ENCODE measurements around the gene CTTN. TPM values are rescaled to one million over a fixed set of nuclear protein-coding genes. Genes with fewer than 3 reads are reported as not detected.
"Not testable (repeated sequence)": the region's sequence is repeated elsewhere in the genome, so short reads cannot be mapped to it uniquely, and the experiment has no call there.

The CTTN gene
- total RNA-seq, 2 experiments from 2014 or later, result 40.9 to 41.1 TPM

DNA sequence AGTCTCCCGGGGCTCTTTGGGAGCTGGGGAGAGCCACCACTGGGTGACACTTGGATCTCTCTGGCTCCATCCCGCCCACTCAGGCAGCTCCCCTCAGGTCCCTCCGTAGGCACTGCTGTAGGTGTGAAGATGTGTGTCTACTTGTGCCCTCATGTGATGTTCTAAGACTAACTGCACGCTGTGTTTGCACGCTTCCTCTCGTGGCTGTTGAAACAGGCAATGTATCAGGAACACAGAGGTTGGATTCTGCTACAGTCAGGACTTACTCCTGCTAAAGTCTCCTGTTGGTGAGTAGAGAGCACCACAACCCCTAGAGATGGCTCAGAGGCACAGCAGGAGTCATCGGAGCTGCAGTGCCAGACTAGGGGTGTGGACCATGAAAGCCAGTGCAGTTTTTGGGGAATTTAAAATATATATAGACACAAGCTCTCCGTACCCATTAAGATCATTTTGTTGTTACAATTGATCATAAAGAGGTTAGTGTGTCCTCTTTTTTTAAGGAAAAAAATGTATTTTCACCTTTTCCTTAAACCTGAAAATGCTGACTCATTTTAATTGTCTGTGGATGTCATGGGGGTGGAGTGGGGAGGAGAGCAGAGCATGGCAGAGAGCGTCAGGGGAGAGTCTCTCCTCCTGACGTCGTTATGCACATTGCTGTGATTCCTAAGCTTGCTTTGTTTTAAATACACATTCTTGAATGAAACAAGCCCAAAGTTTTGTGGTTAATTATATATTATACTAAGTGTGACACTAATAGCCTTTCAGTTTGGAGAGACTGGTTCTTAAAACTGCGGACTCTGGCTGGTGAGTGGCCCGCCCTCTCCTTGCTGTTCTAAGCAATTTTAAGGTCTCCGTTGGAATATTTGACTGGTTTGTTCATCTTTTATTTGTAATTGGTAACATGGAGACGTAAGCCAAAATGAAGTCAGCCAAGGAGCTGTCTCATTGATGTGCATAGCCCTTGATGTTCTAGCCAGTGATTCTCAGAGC, 16.2 kb upstream of the CTTN start:
- Mint-ChIP-seq H3K4me1 (no peaks in the 10 kb centered on the region), H3K4me3 (no peak overlapping the region), H3K27me3 (no peaks in the 10 kb centered on the region), H3K9me3 (ENCODE audit: low read depth) (no peaks in the 10 kb centered on the region), H3K27ac (peak overlapping the region; percentile 6), H3K36me3 (ENCODE audit: low read depth) (peaks cover 34% of the 10 kb centered on the region)
- ChIA-PET CTCF (no interaction called here), POLR2A (no interaction called here)
- intact Hi-C loops (cut with DNase I, micrococcal nuclease), result no loop called here
- DNase-seq, result no peak
- ATAC-seq, result no peak

DNA sequence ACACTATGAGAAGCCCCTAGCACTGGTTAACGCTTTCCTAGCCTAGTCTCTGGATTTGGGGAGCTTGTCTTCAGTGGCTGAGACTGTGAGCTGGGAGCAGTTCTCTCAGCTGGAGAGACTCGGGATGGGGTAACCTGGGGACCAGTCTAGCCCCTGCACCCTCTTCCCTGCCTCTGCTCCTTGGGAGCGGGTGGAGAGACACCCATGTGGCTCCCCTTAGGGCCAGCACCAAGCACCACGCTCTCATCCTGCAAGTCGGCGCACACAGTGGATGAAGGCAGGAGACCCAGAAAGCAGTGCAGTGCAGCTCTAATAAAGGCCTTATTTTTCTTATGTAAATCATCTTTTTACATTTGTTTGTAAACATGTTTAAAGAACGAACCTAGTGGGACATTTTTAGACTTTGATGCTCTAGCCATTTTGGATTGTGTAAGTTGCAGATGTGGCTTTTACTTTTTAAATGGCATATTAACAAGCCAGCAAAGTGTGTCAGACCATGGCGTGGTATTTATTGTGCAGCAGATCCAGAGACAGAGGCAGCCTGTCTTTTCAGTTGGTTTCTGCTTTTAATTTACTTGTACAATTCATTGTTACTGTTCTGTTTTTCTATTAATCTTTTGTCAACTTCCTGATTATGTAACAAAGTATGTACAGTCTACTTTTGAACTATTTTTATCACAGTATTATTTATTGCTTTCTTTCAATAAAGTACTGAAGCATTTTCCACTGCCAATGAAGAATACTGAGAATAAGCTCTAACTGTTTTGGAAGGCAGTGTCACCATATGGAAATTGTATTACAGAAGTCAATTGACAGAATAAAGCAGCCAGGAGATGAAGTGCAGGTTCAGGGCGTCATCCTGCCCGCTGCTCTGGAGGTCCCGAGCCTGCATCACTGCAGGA, 14.4 kb upstream of the CTTN start:
- no peak overlapping the region for H3K27ac Mint-ChIP-seq
- DNase-seq (no peak), ATAC-seq (no peak)
- H3K9me3 Mint-ChIP-seq (ENCODE audit: low read depth), result no peaks in the 10 kb centered on the region
- ChIA-PET CTCF (no interaction called here), POLR2A (interaction anchor here (0.6 kb wide), 1 partner anchor 13 kb away, joined by 3 read pairs; no protein-coding TSS in a partner anchor)
- H3K4me1 Mint-ChIP-seq, result no peaks in the 10 kb centered on the region
- H3K36me3 Mint-ChIP-seq (ENCODE audit: low read depth), result peaks cover 25% of the 10 kb centered on the region
- no peaks in the 10 kb centered on the region for H3K27me3 Mint-ChIP-seq
- intact Hi-C loops (cut with DNase I, micrococcal nuclease), result no loop called here
- no peak overlapping the region for H3K4me3 Mint-ChIP-seq

- peaks cover 24% of the 10 kb centered on the region for H3K36me3 Mint-ChIP-seq (ENCODE audit: low read depth)
- CTCF ChIA-PET, result no interaction called here
- intact Hi-C loops (cut with DNase I, micrococcal nuclease), result no loop called here
These were observed 13.7 kb upstream of the CTTN start for GRCh38 chr11:70384566-70385152.

DNA sequence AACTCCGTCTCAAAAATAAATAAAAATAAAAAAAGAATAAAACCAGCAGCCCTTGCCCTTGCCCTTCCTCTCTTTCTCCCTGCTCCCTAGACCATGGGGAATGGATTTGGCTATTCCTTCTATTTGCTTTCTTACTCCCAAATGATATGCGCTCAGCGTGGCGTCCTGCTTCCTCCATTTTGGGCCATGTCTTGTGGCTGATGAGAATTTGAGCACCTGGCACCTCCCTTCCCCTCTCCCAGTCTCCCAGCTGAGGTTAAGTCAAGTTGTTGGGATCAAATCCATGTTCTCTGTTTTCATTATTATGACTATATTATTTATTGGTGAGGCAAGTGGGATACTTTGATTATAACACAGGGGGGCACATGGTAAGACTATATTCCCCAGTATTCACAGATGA, 10.8 kb upstream of the CTTN start:
- no peak overlapping the region for H3K4me3 Mint-ChIP-seq
- no peaks in the 10 kb centered on the region for H3K9me3 Mint-ChIP-seq (ENCODE audit: low read depth)
- H3K27ac Mint-ChIP-seq, result no peak overlapping the region

More at GRCh38 chr11:70384566-70385152, 13.7 kb upstream of the CTTN start:
- H3K9me3 Mint-ChIP-seq (ENCODE audit: low read depth), result no peaks in the 10 kb centered on the region
- no peak overlapping the region for H3K27ac Mint-ChIP-seq
- ATAC-seq (no peak), DNase-seq (no peak)
- H3K27me3 Mint-ChIP-seq, result no peaks in the 10 kb centered on the region
- POLR2A ChIA-PET, result no interaction called here
- H3K4me1 Mint-ChIP-seq, result no peaks in the 10 kb centered on the region
- no peak overlapping the region for H3K4me3 Mint-ChIP-seq

DNA sequence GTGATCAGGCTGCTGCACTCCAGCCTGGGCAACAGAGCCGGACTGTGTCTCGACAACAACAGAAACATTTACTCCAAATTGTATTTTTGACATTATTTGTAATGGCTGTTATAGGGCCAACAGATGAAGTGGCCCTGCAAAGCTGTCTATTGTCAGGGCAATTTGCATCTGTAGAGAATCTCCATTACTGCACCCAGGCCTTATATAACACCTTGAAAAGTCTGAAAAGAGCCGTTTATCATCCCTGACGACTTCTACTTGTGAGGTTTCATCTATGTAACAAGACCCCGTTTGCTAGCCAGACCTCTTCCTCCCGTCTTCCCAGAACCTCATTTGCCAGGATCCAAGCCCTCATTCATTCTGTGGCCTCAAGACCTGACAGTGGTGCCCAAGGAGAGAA, 9.1 kb upstream of the CTTN start:
- Mint-ChIP-seq H3K27ac (no peak overlapping the region), H3K4me3 (no peak overlapping the region), H3K27me3 (peaks cover 5% of the 10 kb centered on the region), H3K36me3 (ENCODE audit: low read depth) (peaks cover 20% of the 10 kb centered on the region), H3K9me3 (ENCODE audit: low read depth) (no peaks in the 10 kb centered on the region), H3K4me1 (no peaks in the 10 kb centered on the region)
- intact Hi-C loops (cut with DNase I, micrococcal nuclease), result no loop called here
- ATAC-seq (no peak), DNase-seq (no peak)
- POLR2A ChIA-PET, result no interaction called here
- CTCF ChIA-PET, result no interaction called here

More for the DNA sequence above, 10.8 kb upstream of the CTTN start:
- POLR2A ChIA-PET, result interaction anchor here (0.7 kb wide), 1 partner anchor 103 kb away, joined by 4 read pairs; no protein-coding TSS in a partner anchor
- peaks cover 18% of the 10 kb centered on the region for H3K36me3 Mint-ChIP-seq (ENCODE audit: low read depth)
- DNase-seq (no peak), ATAC-seq (no peak)
- no peaks in the 10 kb centered on the region for H3K4me1 Mint-ChIP-seq
- CTCF ChIA-PET, result no interaction called here
- intact Hi-C loops (cut with DNase I, micrococcal nuclease), result no loop called here
- H3K27me3 Mint-ChIP-seq, result no peaks in the 10 kb centered on the region

DNA sequence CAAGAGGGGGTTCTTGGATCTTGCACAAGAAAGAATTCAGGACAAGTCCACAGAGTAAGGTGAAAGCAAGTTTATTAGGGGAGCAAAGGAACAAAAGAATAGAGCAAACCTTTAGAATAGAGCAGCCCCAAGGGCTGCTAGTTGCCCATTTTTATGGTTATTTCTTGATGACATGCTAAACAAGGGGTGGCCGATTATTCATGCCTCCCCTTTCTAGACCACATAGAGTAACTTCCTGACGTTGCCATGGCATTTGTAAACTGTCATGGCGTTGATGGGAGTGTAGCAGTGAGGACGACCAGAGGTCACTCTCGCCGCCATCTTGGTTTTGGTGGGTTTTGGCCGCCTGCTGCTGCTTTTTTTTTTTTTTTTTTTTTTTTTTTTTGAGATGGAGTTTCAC, 7.4 kb upstream of the CTTN start:
- H3K4me3 Mint-ChIP-seq; H3K27ac Mint-ChIP-seq; DNase-seq; POLR2A ChIA-PET; H3K4me1 Mint-ChIP-seq; H3K9me3 Mint-ChIP-seq (ENCODE audit: low read depth); CTCF ChIA-PET; ATAC-seq; H3K27me3 Mint-ChIP-seq: not testable (repeated sequence)
- intact Hi-C loops (cut with DNase I, micrococcal nuclease), result loop anchor here in 1 of 2 experiments (10.0 kb wide), 1 partner anchor 1064 kb away; the partner anchor contains the start of gene NADSYN1
- H3K36me3 Mint-ChIP-seq (ENCODE audit: low read depth), result peaks cover 17% of the 10 kb centered on the region

- intact Hi-C loops (cut with DNase I, micrococcal nuclease), result loop anchor here in 1 of 2 experiments (10.0 kb wide), 1 partner anchor 1060 kb away; the partner anchor contains the start of gene NADSYN1
- no peaks in the 10 kb centered on the region for H3K9me3 Mint-ChIP-seq (ENCODE audit: low read depth)
- H3K27me3 Mint-ChIP-seq, result peaks cover 14% of the 10 kb centered on the region
- H3K27ac Mint-ChIP-seq, result no peak overlapping the region
- DNase-seq, result no peak
- ChIA-PET CTCF (no interaction called here), POLR2A (no interaction called here)
- peaks cover 17% of the 10 kb centered on the region for H3K36me3 Mint-ChIP-seq (ENCODE audit: low read depth)
- H3K4me1 Mint-ChIP-seq, result peaks cover 12% of the 10 kb centered on the region
- no peak overlapping the region for H3K4me3 Mint-ChIP-seq
- ATAC-seq, result no peak
These were observed 3.9 kb upstream of the CTTN start for GRCh38 chr11:70394211-70394950.

GRCh38 chr11:70397336-70397982, 870 bp upstream of the CTTN start:
- ChIA-PET POLR2A (no interaction called here), CTCF (no interaction called here)
- H3K27me3 Mint-ChIP-seq, result peaks cover 19% of the 10 kb centered on the region
- peaks cover 25% of the 10 kb centered on the region for H3K4me1 Mint-ChIP-seq
- peaks cover 17% of the 10 kb centered on the region for H3K36me3 Mint-ChIP-seq (ENCODE audit: low read depth)
- no peaks in the 10 kb centered on the region for H3K9me3 Mint-ChIP-seq (ENCODE audit: low read depth)
- intact Hi-C loops (cut with DNase I, micrococcal nuclease), result loop anchor here in 1 of 2 experiments (10.0 kb wide), 1 partner anchor 1057 kb away; the partner anchor contains the start of gene NADSYN1
- peak overlapping the region; percentile 88 for H3K4me3 Mint-ChIP-seq
- DNase-seq (peak; percentile 34), ATAC-seq (peak; percentile 20)
- peak overlapping the region; percentile 89 for H3K27ac Mint-ChIP-seq

DNA sequence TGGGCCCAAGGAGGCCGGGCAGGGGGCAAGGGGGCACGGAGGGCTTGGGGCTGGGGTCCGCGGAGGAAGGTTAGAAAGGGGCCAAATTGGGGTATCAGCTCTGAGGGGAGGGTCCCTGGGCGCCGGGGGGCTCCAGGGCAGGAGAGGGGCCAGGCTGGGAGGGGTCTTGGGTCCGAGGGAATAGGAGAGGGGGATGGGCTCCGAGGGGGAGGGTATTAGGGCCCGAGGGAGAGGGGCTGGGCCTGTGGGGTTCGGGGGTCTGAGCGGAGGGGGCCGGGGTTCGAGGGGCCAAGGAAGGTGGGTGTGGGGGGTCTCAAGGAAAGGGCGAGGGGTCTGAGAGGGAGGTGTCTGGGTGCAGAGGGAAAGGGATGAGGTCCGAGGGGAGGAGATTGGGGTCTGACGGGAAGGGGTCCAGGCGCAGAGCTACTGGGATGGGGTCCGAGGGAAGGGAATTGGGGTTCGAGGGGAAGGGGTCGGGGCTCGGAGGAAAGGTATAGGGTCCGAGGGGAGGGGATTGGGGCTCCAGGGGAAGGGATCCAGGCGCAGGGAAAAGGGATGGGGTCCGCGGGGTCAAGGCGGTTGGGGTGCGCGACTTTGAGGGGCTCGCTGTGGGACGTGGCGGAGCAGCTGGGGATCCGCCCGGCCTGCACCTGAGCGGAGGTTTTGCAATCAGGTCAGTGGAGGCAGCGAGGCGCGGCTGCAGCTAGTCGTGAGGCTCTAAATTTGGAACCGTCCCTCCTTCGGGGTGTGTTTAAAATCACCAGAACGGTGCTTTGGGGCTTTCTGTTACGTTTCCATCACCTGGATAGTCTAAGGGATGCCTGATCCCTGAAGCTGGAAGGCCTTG, 728 bp downstream of the CTTN start:
- Mint-ChIP-seq H3K4me1 (peaks cover 30% of the 10 kb centered on the region), H3K27ac (peak overlapping the region; percentile 42), H3K9me3 (ENCODE audit: low read depth) (no peaks in the 10 kb centered on the region), H3K27me3 (peaks cover 15% of the 10 kb centered on the region), H3K36me3 (ENCODE audit: low read depth) (peaks cover 13% of the 10 kb centered on the region), H3K4me3 (peak overlapping the region; percentile 88)
- intact Hi-C loops (cut with DNase I, micrococcal nuclease), result loop anchor here (1.0 to 10.0 kb wide), 7 partner anchors 34 to 1388 kb away; partner anchors contain the start of genes FADD (in 1 of the 2), LTO1 (in 1 of the 2), NADSYN1 (in 1 of the 2) and PPFIA1 (in 1 of the 2)
- ATAC-seq (no peak), DNase-seq (peak; percentile 41)
- ChIA-PET POLR2A (no interaction called here), CTCF (interaction anchor here (0.6 to 0.7 kb wide), 2 partner anchors 41 to 1047 kb away, joined by 3 read pairs; no protein-coding TSS in a partner anchor)

Measured in activated CD4-positive, alpha-beta T cell treated with anti-CD3 and anti-CD28 coated beads for 36 hours (primary cell).